ENCODE data around the gene SPAG9. TPM values are rescaled to one million over a fixed set of nuclear protein-coding genes. Genes with fewer than 3 reads are reported as not detected.

Gene SPAG9
- polyA plus RNA-seq, 1 donor from 2014 or later, result 201 TPM

DNA sequence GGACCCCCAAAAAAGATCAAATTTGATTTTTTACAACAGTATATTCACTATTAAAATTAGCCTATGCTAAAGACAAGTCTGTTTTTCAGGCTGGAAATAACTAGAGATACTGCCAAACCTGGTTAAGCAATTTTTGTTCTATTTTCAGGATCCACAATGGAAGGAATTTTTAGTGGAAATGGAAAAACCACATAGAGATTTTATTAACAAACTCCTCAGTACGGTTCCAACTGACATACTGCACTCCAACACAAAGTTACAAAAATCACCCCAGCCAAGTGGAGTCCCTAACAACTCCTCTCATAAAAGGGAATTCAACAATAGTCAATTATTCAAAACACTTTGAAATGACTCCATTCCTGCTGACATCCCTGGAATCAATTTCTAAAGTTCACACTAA lies 152.9 kb downstream of the SPAG9 start:
- no peaks in the 10 kb centered on the region for H3F3A ChIP-seq (ENCODE audit: insufficient read depth, low read length, poor library complexity, severe bottlenecking)
- no peak overlapping the region for H2AFZ ChIP-seq (ENCODE audit: low read depth, low read length)
- H3K4me3 ChIP-seq (ENCODE audit: low read length), result no peak overlapping the region
- no peak overlapping the region for H3K9ac ChIP-seq (ENCODE audit: low read length)
- peaks cover 18% of the 10 kb centered on the region for H3K36me3 ChIP-seq (ENCODE audit: insufficient read depth, low read length)
- TF ChIP-seq MXI1 (conservative IDR thresholded peaks at IDR 0.05; ENCODE audit: poor library complexity, severe bottlenecking) (no peak), REST (IDR thresholded peaks at IDR 0.05; ENCODE audit: borderline replicate concordance) (no peak), POLR2AphosphoS5 (IDR thresholded peaks at IDR 0.05) (no peak), EP300 (conservative IDR thresholded peaks at IDR 0.05; ENCODE audit: poor library complexity, severe bottlenecking) (no peak), SMC3 (conservative IDR thresholded peaks at IDR 0.05; ENCODE audit: poor library complexity) (no peak), RAD21 (conservative IDR thresholded peaks at IDR 0.05) (no peak), TAF1 (IDR thresholded peaks at IDR 0.05; ENCODE audit: low read depth) (no peak), EZH2 (IDR thresholded peaks at IDR 0.05; ENCODE audit: borderline replicate concordance, insufficient read depth, low read length, poor library complexity, severe bottlenecking) (no peak)
- TF ChIP-seq, protein P1, sequence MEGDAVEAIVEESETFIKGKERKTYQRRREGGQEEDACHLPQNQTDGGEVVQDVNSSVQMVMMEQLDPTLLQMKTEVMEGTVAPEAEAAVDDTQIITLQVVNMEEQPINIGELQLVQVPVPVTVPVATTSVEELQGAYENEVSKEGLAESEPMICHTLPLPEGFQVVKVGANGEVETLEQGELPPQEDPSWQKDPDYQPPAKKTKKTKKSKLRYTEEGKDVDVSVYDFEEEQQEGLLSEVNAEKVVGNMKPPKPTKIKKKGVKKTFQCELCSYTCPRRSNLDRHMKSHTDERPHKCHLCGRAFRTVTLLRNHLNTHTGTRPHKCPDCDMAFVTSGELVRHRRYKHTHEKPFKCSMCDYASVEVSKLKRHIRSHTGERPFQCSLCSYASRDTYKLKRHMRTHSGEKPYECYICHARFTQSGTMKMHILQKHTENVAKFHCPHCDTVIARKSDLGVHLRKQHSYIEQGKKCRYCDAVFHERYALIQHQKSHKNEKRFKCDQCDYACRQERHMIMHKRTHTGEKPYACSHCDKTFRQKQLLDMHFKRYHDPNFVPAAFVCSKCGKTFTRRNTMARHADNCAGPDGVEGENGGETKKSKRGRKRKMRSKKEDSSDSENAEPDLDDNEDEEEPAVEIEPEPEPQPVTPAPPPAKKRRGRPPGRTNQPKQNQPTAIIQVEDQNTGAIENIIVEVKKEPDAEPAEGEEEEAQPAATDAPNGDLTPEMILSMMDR (IDR thresholded peaks at IDR 0.05; ENCODE audit: poor library complexity, severe bottlenecking), result no peak
- no peaks in the 10 kb centered on the region for H4K20me1 ChIP-seq (ENCODE audit: insufficient read depth)
- no peaks in the 10 kb centered on the region for H3K9me3 ChIP-seq (ENCODE audit: low read length)
- H3K79me2 ChIP-seq (replicated peaks; ENCODE audit: insufficient read depth, low read length), result no peaks in the 10 kb centered on the region
- H3K27me3 ChIP-seq (ENCODE audit: insufficient read depth, low read depth, low read length), result no peaks in the 10 kb centered on the region
- no peak overlapping the region for H3K4me2 ChIP-seq (ENCODE audit: low read length)
- H3K9me2 ChIP-seq (ENCODE audit: insufficient read depth, low read length), result no peaks in the 10 kb centered on the region
- no peak overlapping the region for H3K27ac ChIP-seq (ENCODE audit: low read length)

DNA sequence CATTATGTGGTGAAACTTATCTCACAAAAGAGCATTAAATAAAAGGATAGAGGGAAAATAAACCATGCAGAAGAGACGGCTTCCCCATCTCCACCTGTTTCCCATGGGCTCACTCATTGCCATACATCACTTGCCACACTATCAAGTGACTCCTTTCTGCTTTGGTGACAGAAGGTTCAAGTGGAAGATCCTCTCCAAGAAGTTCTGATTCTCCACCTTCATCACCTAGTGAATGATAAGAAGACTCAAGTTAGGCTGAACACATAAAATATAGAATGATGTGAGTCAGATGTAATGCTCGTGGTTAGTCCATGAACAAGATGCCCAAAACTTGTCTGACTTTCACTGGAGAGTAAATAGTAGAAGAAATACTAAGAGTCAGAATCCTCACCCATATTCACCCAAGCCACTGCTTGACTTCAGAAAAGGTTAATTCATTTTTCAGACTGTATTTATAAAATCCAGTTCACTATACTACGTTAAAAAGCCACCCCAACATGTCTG lies 154.5 kb downstream of the SPAG9 start:
- H3K79me2 ChIP-seq (replicated peaks; ENCODE audit: insufficient read depth, low read length), result no peaks in the 10 kb centered on the region
- H3K36me3 ChIP-seq (ENCODE audit: insufficient read depth, low read length), result peaks cover 20% of the 10 kb centered on the region
- no peak overlapping the region for H3K4me3 ChIP-seq (ENCODE audit: low read length)
- H3K9me3 ChIP-seq (ENCODE audit: low read length), result no peaks in the 10 kb centered on the region
- no peak overlapping the region for H3K4me2 ChIP-seq (ENCODE audit: low read length)
- H3K9me2 ChIP-seq (ENCODE audit: insufficient read depth, low read length), result no peaks in the 10 kb centered on the region
- no peaks in the 10 kb centered on the region for H4K20me1 ChIP-seq (ENCODE audit: insufficient read depth)
- no peak overlapping the region for H3K27ac ChIP-seq (ENCODE audit: low read length)
- no peak overlapping the region for H2AFZ ChIP-seq (ENCODE audit: low read depth, low read length)
- no peak overlapping the region for H3K9ac ChIP-seq (ENCODE audit: low read length)
- TF ChIP-seq TAF1 (IDR thresholded peaks at IDR 0.05; ENCODE audit: low read depth) (no peak), REST (IDR thresholded peaks at IDR 0.05; ENCODE audit: borderline replicate concordance) (no peak), RAD21 (conservative IDR thresholded peaks at IDR 0.05) (no peak), SMC3 (conservative IDR thresholded peaks at IDR 0.05; ENCODE audit: poor library complexity) (no peak), MXI1 (conservative IDR thresholded peaks at IDR 0.05; ENCODE audit: poor library complexity, severe bottlenecking) (no peak), POLR2AphosphoS5 (IDR thresholded peaks at IDR 0.05) (no peak), EZH2 (IDR thresholded peaks at IDR 0.05; ENCODE audit: borderline replicate concordance, insufficient read depth, low read length, poor library complexity, severe bottlenecking) (no peak), EP300 (conservative IDR thresholded peaks at IDR 0.05; ENCODE audit: poor library complexity, severe bottlenecking) (no peak)
- TF ChIP-seq, protein P1 (IDR thresholded peaks at IDR 0.05; ENCODE audit: poor library complexity, severe bottlenecking), result no peak
- no peaks in the 10 kb centered on the region for H3F3A ChIP-seq (ENCODE audit: insufficient read depth, low read length, poor library complexity, severe bottlenecking)
- H3K27me3 ChIP-seq (ENCODE audit: insufficient read depth, low read depth, low read length), result no peaks in the 10 kb centered on the region

Data from neural cell (in vitro differentiated cells).